Mucosa of descending colon (tissue), 3 donors: Measurements from ENCODE around the gene RENBP. TPM values are rescaled to one million over a fixed set of nuclear protein-coding genes. Genes with fewer than 3 reads are reported as not detected.

Experiments used
- ATAC-seq: fragments of 200-7000 bp; cut with Tn5 transposase; one replicate; pipeline ENCODE4 v1.9.1; 2020; ENCODE audit warnings: mild to moderate bottlenecking, moderate library complexity
- DNase-seq, 3 donors: peaks; one replicate each; pipeline ENCODE4 v3.0.0-alpha.2; 2020
- H3K36me3 ChIP-seq: fragments of 200-600 bp; one replicate; pipeline ENCODE4 v1.8.0; 2021; ENCODE audit warnings: low read depth, mild to moderate bottlenecking
- H3K4me1 ChIP-seq: fragments of 200-600 bp; one replicate; pipeline ENCODE4 v1.8.0; 2021; ENCODE audit warnings: low read depth, mild to moderate bottlenecking
- H3K4me3 ChIP-seq: fragments of 200-600 bp; one replicate; pipeline ENCODE4 v1.8.0; 2021; ENCODE audit warnings: mild to moderate bottlenecking
- H3K9me3 ChIP-seq: fragments of 200-600 bp; one replicate; pipeline ENCODE4 v1.8.0; 2021; ENCODE audit warnings: mild to moderate bottlenecking
- intact Hi-C, 2 donors: fragments of 100-400 bp; cut with DNase I in 1 of 2; cut with micrococcal nuclease in 1 of 2; formaldehyde crosslinking; loops; one replicate each; pipeline versions ENCODE4 v1.11.0 to v1.11.1; 2022; cut with DNase I, micrococcal nuclease
- total RNA-seq, 3 donors: library from RNA; stranded (reverse); fragmentation: NEBNext Ultra II Directional in 2 of 3; extraction: Animal tissue kit (Norgen Biotek cat#: 25700) in 2 of 3; gene quantifications; one replicate each; pipeline versions ENCODE4 v1.2.1 to v1.2.4, GENCODE V29; 2021 to 2023
- TF ChIP-seq, protein P1 (sequence below): fragments of 200-600 bp; IDR thresholded peaks from one replicate; pipeline ENCODE4 v1.8.0; 2022; ENCODE audit warnings: antibody characterized with exemption, mild to moderate bottlenecking
- donor health status: DM: no; HTN: no; CAD: no; lungs with moderate emphysema.
- donor health status: DM: no; HTN: no; CAD: no.
- donor health status: DM: no; HTN: yes; CAD: no.

RENBP gene
- total RNA-seq, 3 donors from 2014 or later: 3.5 to 21.2 (median 10.2) TPM

DNA sequence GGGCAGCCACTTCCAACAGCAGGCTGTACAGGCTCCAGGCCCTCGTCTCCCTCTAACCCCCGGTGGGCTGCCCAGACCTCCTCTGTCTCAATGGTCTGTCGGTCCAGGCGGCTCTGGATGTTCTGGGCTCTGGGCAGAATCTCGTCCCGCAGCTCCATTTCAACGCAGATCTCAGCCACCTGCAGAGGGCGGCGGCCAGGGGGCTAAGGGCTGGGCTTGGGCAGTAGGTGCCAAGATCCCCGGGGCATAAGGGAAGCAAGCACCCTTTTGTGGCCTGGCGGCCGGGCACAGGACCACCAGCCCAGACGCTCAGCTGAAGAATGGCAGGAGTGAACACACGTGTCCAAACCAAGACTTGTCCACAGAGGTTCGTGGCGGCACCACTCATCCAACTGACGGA lies 30.7 kb downstream of the RENBP start:
- TF ChIP-seq, protein P1, sequence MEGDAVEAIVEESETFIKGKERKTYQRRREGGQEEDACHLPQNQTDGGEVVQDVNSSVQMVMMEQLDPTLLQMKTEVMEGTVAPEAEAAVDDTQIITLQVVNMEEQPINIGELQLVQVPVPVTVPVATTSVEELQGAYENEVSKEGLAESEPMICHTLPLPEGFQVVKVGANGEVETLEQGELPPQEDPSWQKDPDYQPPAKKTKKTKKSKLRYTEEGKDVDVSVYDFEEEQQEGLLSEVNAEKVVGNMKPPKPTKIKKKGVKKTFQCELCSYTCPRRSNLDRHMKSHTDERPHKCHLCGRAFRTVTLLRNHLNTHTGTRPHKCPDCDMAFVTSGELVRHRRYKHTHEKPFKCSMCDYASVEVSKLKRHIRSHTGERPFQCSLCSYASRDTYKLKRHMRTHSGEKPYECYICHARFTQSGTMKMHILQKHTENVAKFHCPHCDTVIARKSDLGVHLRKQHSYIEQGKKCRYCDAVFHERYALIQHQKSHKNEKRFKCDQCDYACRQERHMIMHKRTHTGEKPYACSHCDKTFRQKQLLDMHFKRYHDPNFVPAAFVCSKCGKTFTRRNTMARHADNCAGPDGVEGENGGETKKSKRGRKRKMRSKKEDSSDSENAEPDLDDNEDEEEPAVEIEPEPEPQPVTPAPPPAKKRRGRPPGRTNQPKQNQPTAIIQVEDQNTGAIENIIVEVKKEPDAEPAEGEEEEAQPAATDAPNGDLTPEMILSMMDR: no peak
- intact Hi-C loops: no loop called here
- ATAC-seq (no peak), DNase-seq (no peak)
- Histone ChIP-seq H3K36me3 (no peaks in the 10 kb centered on the region), H3K9me3 (no peaks in the 10 kb centered on the region), H3K4me3 (no peak overlapping the region), H3K4me1 (no peaks in the 10 kb centered on the region)

DNA sequence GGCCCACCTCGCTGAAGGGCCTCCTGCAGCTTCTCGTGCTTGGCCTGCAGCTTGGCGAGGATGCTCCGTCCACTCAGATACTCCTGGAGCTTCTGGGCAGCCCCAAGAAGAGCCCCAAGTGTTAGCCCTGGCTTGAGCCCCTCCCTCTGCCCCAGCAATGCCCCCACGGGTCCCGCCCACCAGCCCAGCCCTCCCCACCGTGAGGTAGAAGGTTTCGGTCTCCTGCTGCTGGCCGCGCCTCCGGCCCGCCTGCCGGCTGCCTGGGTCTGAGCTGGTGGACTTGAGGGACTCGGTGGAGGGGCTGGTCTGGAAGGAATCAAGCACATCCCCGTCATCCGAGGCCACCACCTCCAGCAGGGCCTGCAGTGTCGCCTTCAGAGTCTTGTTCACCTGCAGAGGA lies 31.2 kb downstream of the RENBP start:
- H3K4me1 ChIP-seq: no peaks in the 10 kb centered on the region
- no peaks in the 10 kb centered on the region for H3K9me3 ChIP-seq
- TF ChIP-seq, protein P1: no peak
- intact Hi-C loops: no loop called here
- H3K36me3 ChIP-seq: no peaks in the 10 kb centered on the region
- no peak for ATAC-seq
- no peak overlapping the region for H3K4me3 ChIP-seq
- no peak for DNase-seq

DNA sequence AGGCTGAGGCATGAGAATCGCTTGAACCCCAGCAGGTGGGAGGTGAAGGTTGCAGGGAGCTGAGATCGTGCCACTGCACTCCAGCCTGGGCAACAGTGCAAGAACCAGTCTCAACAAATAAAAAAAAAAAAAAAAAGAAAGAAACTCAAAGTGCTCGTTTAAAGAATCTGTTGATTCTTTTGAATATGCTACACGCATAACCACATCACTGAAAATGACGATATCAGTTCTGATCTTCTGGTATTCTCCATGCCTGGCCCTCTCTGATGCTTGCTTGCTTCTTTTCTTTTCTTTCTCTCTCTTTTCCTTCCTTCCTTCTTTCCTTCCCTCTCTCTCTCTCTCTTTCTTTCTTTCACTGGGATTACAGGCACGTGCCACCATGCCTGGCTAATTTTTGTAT lies 32.6 kb downstream of the RENBP start:
- H3K4me1 ChIP-seq: no peaks in the 10 kb centered on the region
- TF ChIP-seq, protein P1: no peak
- H3K9me3 ChIP-seq: no peaks in the 10 kb centered on the region
- no peak for ATAC-seq
- no peak overlapping the region for H3K4me3 ChIP-seq
- DNase-seq: no peak
- intact Hi-C loops: no loop called here
- no peaks in the 10 kb centered on the region for H3K36me3 ChIP-seq

DNA sequence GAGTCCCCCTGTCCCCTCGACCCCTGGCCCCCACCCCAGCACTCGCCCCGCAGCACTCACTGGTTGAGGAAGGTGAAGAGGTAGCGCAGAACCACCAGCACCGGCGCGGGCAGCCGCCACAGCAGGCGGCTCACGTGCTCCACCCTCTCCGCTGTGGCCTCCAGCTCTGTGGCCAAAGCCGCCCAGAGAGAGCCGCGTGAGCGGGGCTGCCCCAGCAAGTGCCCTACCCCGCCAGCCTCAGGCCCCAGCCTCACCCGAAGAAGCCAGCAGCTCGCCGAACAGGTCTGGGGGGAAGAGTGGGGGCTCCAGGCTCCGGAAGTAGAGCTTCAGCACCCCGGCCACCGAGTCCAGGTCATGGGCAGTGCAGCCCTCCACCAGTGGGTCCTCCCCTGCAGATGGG lies 34.0 kb downstream of the RENBP start:
- H3K4me3 ChIP-seq: no peak overlapping the region
- ATAC-seq (no peak), DNase-seq (no peak)
- intact Hi-C loops: no loop called here
- no peaks in the 10 kb centered on the region for H3K36me3 ChIP-seq
- TF ChIP-seq, protein P1: no peak
- no peaks in the 10 kb centered on the region for H3K4me1 ChIP-seq
- H3K9me3 ChIP-seq: no peaks in the 10 kb centered on the region

DNA sequence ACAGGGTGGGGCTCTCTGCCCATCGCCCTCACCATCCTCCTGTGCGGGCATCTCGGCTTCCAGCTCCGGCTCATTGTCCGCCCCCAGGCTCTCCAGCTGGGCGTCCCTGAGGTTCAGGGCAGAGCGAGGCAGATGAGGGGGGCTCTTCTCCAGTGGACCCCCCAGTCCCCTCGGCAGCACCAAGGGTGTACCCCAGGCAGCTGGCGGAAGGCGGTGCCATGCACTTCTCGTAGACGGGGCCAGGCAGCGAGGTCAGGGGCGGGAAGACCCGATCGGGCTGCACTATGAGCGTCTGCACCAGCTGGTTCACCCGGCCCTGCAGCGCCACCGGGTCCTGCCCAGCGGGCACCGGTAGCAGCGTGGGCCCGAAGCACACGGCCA lies 34.5 kb downstream of the RENBP start:
- Histone ChIP-seq H3K36me3 (no peaks in the 10 kb centered on the region), H3K4me1 (no peaks in the 10 kb centered on the region), H3K4me3 (no peak overlapping the region), H3K9me3 (no peaks in the 10 kb centered on the region)
- intact Hi-C loops: no loop called here
- ATAC-seq (no peak), DNase-seq (no peak)
- TF ChIP-seq, protein P1: no peak
